ENCODE data around the gene RBMS3.

GRCh38 chr3:29971895-29972294 lies 691.0 kb downstream of the RBMS3 start:
- TF ChIP-seq POLR2A (IDR thresholded peaks at IDR 0.05) (no peak), CTCF (IDR thresholded peaks at IDR 0.05) (no peak)
